ENCODE measurements around the gene PACRG. TPM values are rescaled to one million over a fixed set of nuclear protein-coding genes. Genes with fewer than 3 reads are reported as not detected.

The PACRG gene
- total and polyA plus RNA-seq, 2 of the 13 experiments (the other 11 are each of a cell fraction or from before 2014, with no cell fraction given), result 0.13 TPM; not detected in 1

DNA sequence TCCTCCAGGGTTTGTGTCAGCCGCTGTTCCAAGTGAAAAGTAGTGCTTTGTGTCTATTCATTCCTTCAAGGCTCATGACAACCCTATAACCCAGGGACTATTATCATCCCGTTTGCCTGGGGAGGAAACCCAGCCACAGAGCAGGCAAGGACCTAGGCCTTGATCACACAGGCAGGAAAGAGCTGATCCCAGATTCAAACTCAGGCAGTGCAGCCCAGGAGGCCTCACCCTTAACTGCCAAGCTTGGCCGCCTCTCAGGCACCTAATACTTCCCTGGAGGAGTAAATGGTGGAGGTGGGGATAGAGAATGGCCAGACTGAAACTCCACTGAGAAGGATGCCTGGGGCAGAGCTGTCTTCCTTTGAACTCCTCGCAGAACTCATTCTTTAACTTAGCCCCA lies 471.6 kb downstream of the PACRG start:
- H3K9me3 ChIP-seq (ENCODE audit: low read length), result no peaks in the 10 kb centered on the region
- no peaks in the 10 kb centered on the region for H4K20me1 ChIP-seq (ENCODE audit: insufficient read depth, low read length)
- no TSS peak for BruUV-seq (replicated peaks)
- H3K4me2 ChIP-seq (ENCODE audit: low read depth, low read length), result no peak overlapping the region
- no peak overlapping the region for H3K27ac ChIP-seq (ENCODE audit: extremely low read length, insufficient read depth, low read length)
- FAIRE-seq (no peak), DNase-seq (ENCODE audit: low spot score) (no peak), ATAC-seq (no peak)
- no peaks in the 10 kb centered on the region for H3K4me1 ChIP-seq (ENCODE audit: insufficient read depth, low read length)
- intact Hi-C loops (cut with micrococcal nuclease; ENCODE audit: unreplicated experiment), result no loop called here
- H3K36me3 ChIP-seq (replicated peaks in 1 of 2; ENCODE audit: control insufficient read depth in 1 of 2, insufficient read depth in 2 of 2, low read length in 2 of 2), result no peaks in the 10 kb centered on the region
- H3K79me2 ChIP-seq (ENCODE audit: insufficient read depth, low read length), result no peaks in the 10 kb centered on the region
- ChIA-PET CTCF (ENCODE audit: low intra/inter-chr PET ratio, low total read pairs) (no interaction called here), POLR2A (no interaction called here)
- in situ Hi-C loops (cut with HindIII; ENCODE audit: extremely low pct_ligation_motif_present, low pct_unique_long_range_greater_than_20kb), result loop anchor here (25.0 kb wide), 1 partner anchor 913 kb away; no protein-coding TSS in a partner anchor
- TF ChIP-seq EHMT2 (IDR thresholded peaks at IDR 0.05; ENCODE audit: borderline replicate concordance, low read depth, low read length) (no peak), ZNF264 (CRISPR knock-in tag; IDR thresholded peaks at IDR 0.05) (no peak), MTA1 (CRISPR knock-in tag; IDR thresholded peaks at IDR 0.05; ENCODE audit: borderline replicate concordance) (no peak), NFIC (IDR thresholded peaks at IDR 0.05; ENCODE audit: low read length) (no peak), KDM6A (CRISPR knock-in tag; IDR thresholded peaks at IDR 0.05; ENCODE audit: low read depth) (no peak), JUN (CRISPR knock-in tag; IDR thresholded peaks at IDR 0.05) (no peak), MBD4 (IDR thresholded peaks at IDR 0.05; ENCODE audit: borderline replicate concordance, low read length) (no peak), ZNF660 (CRISPR knock-in tag; IDR thresholded peaks at IDR 0.05; ENCODE audit: borderline replicate concordance, low read depth) (no peak), ZFP82 (CRISPR knock-in tag; IDR thresholded peaks at IDR 0.05; ENCODE audit: borderline replicate concordance) (no peak), ESRRA (CRISPR knock-in tag; IDR thresholded peaks at IDR 0.05; ENCODE audit: low read depth) (no peak), HOXA5 (CRISPR knock-in tag; IDR thresholded peaks at IDR 0.05) (no peak), ZNF549 (CRISPR knock-in tag; IDR thresholded peaks at IDR 0.05) (no peak), HMG20B (CRISPR knock-in tag; conservative IDR thresholded peaks at IDR 0.05) (no peak), ZKSCAN8 (CRISPR knock-in tag; IDR thresholded peaks at IDR 0.05; ENCODE audit: borderline replicate concordance) (no peak), BRD4 (CRISPR knock-in tag; IDR thresholded peaks at IDR 0.05) (no peak), ZNF552 (CRISPR knock-in tag; IDR thresholded peaks at IDR 0.05; ENCODE audit: borderline replicate concordance) (no peak), MAF1 (CRISPR knock-in tag; IDR thresholded peaks at IDR 0.05; ENCODE audit: borderline replicate concordance) (no peak)
- TF ChIP-seq, protein P1, sequence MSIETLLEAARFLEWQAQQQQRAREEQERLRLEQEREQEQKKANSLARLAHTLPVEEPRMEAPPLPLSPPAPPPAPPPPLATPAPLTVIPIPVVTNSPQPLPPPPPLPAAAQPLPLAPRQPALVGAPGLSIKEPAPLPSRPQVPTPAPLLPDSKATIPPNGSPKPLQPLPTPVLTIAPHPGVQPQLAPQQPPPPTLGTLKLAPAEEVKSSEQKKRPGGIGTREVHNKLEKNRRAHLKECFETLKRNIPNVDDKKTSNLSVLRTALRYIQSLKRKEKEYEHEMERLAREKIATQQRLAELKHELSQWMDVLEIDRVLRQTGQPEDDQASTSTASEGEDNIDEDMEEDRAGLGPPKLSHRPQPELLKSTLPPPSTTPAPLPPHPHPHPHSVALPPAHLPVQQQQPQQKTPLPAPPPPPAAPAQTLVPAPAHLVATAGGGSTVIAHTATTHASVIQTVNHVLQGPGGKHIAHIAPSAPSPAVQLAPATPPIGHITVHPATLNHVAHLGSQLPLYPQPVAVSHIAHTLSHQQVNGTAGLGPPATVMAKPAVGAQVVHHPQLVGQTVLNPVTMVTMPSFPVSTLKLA (IDR thresholded peaks at IDR 0.05), result no peak
- TF ChIP-seq, protein P2, sequence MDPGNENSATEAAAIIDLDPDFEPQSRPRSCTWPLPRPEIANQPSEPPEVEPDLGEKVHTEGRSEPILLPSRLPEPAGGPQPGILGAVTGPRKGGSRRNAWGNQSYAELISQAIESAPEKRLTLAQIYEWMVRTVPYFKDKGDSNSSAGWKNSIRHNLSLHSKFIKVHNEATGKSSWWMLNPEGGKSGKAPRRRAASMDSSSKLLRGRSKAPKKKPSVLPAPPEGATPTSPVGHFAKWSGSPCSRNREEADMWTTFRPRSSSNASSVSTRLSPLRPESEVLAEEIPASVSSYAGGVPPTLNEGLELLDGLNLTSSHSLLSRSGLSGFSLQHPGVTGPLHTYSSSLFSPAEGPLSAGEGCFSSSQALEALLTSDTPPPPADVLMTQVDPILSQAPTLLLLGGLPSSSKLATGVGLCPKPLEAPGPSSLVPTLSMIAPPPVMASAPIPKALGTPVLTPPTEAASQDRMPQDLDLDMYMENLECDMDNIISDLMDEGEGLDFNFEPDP (CRISPR knock-in tag; conservative IDR thresholded peaks at IDR 0.05), result no peak
- no peak overlapping the region for H3K9ac ChIP-seq (ENCODE audit: insufficient read depth, low read depth, low read length)
- WGBS (ENCODE audit: low lambda C conversion rate), result 36% methylated on average over 4 of the region's 4 CpGs
- H3K4me3 ChIP-seq (replicated peaks in 1 of 3; ENCODE audit: insufficient read depth in 1 of 3, low read depth in 2 of 3, low read length in 3 of 3), result no peak overlapping the region
- H2AFZ ChIP-seq (ENCODE audit: low read length), result no peak overlapping the region
- peaks cover 3 to 42% of the 10 kb centered on the region in 2 experiments; a peak in 4 of 5 replicates for H3K27me3 ChIP-seq (ENCODE audit: control insufficient read depth in 1 of 2, insufficient read depth in 2 of 2, low read length in 2 of 2)
